HepG2 (cell line): ENCODE data around the gene HDGFL2. TPM values are rescaled to one million over a fixed set of nuclear protein-coding genes. Genes with fewer than 3 reads are reported as not detected.

Experiments
- ATAC-seq: fragments of 200-7000 bp; cut with Tn5 transposase; 3 replicates; pipeline ENCODE4 v1.9.1; 2020; ENCODE audit warnings: mild to moderate bottlenecking, moderate library complexity
- BruUV-seq: library from RNA; stranded (reverse); fragments of 400-500 nt; replicated peaks from 2 replicates; lab custom pipeline; 2021; lab: Mats Ljungman, UMichigan
- CTCF ChIA-PET: fragments of 300-600 bp; formaldehyde crosslinking; extraction: SDS; loops from one replicate; lab custom pipeline; 2021; ENCODE audit warnings: low total read pairs, inconsistent platforms, low intra/inter-chr PET ratio; lab: Yijun Ruan, JAX
- POLR2A ChIA-PET: fragments of 350-600 bp; sonication (Branson Sonifier 250); formaldehyde crosslinking; loops from one replicate; lab custom pipeline; 2020; ENCODE audit warnings: antibody characterized with exemption, inconsistent platforms; lab: Yijun Ruan, JAX
- DNase-seq: peaks from one replicate; pipeline ENCODE4 v3.0.0-alpha.2; 2015; ENCODE audit warnings: low spot score
- FAIRE-seq: peaks from 3 replicates; lab custom pipeline; 2011; peaks lifted over from hg19 to GRCh38; lab: Jason Lieb, UNC
- H2AFZ ChIP-seq: one replicate; pipeline ENCODE4 v1.6.1; 2011; ENCODE audit warnings: low read length, inconsistent platforms
- H3K27ac ChIP-seq: fragments of 300-600 bp; 3 replicates; pipeline ENCODE4 v1.8.0; 2011; ENCODE audit warnings: mixed run types, mild to moderate bottlenecking, mixed read lengths, low read length, inconsistent platforms; ENCODE audit not compliant: insufficient read depth; ENCODE audit errors: extremely low read length
- H3K27me3 ChIP-seq, 2 experiments: fragments of 200-600 bp in 1 of 2; 2 replicates in 1 of 2; 3 replicates in 1 of 2; pipeline versions ENCODE4 v1.6.0 to v1.8.0; 2011; ENCODE audit warnings: low read length in 2 of 2, mild to moderate bottlenecking in 2 of 2, moderate library complexity in 2 of 2, inconsistent platforms in 1 of 2; ENCODE audit not compliant: insufficient read depth in 2 of 2, control insufficient read depth in 1 of 2
- H3K36me3 ChIP-seq, 2 experiments: fragments of 200-600 bp in 1 of 2; replicated peaks in 1 of 2; 2 replicates in 1 of 2; 3 replicates in 1 of 2; pipeline versions ENCODE4 v1.5.1 to v1.8.0; 2011; ENCODE audit warnings: low read length in 2 of 2, inconsistent platforms in 1 of 2; ENCODE audit not compliant: insufficient read depth in 2 of 2, control insufficient read depth in 1 of 2
- H3K4me1 ChIP-seq: 2 replicates; pipeline ENCODE4 v1.5.1; 2012; ENCODE audit warnings: low read length, inconsistent platforms; ENCODE audit not compliant: insufficient read depth
- H3K4me2 ChIP-seq: 2 replicates; pipeline ENCODE4 v1.6.0; 2011; ENCODE audit warnings: low read depth, low read length, inconsistent platforms
- H3K4me3 ChIP-seq, 3 experiments: fragments of 200-600 bp in 1 of 3; sonication (generic), shearing (Covaris generic) in 1 of 3; replicated peaks in 1 of 3; 2 replicates each; pipeline ENCODE4 v1.5.1; 2011 to 2016; ENCODE audit warnings: low read length in 3 of 3, inconsistent platforms in 2 of 3, low read depth in 2 of 3, mild to moderate bottlenecking in 2 of 3, control low read depth in 1 of 3, mixed read lengths in 1 of 3; ENCODE audit not compliant: insufficient read depth in 1 of 3
- H3K79me2 ChIP-seq: one replicate; pipeline ENCODE4 v1.6.1; 2011; ENCODE audit warnings: low read length, inconsistent platforms; ENCODE audit not compliant: insufficient read depth
- H3K9ac ChIP-seq: 2 replicates; pipeline ENCODE4 v1.6.0; 2011; ENCODE audit warnings: mild to moderate bottlenecking, low read depth, low read length, inconsistent platforms; ENCODE audit not compliant: insufficient read depth
- H3K9me3 ChIP-seq: 2 replicates; pipeline ENCODE4 v1.5.1; 2012; ENCODE audit warnings: mild to moderate bottlenecking, low read length
- H4K20me1 ChIP-seq: 2 replicates; pipeline ENCODE4 v1.6.0; 2011; ENCODE audit warnings: inconsistent platforms, mild to moderate bottlenecking, low read length, moderate library complexity; ENCODE audit not compliant: insufficient read depth
- ADNP ChIP-seq: sonication (generic); formaldehyde crosslinking; IDR thresholded peaks from 2 replicates; pipeline ENCODE4 v1.4.0; 2020; ENCODE audit warnings: missing genetic modification reagents
- CEBPB ChIP-seq: IDR thresholded peaks from 2 replicates; pipeline ENCODE4 v1.6.1; 2011; ENCODE audit warnings: low read depth, low read length, improper control_type of control experiment, borderline replicate concordance
- CEBPG ChIP-seq: IDR thresholded peaks from 2 replicates; pipeline ENCODE4 v1.6.1; 2016
- CHD4 ChIP-seq: fragments of 200-600 bp; sonication (generic); IDR thresholded peaks from 2 replicates; pipeline ENCODE4 v1.7.0; 2017; ENCODE audit warnings: mild to moderate bottlenecking, low read length, borderline replicate concordance
- FOXP4 ChIP-seq: sonication (generic); formaldehyde crosslinking; IDR thresholded peaks from 2 replicates; pipeline ENCODE4 v1.4.0; 2020; ENCODE audit warnings: missing genetic modification reagents
- MYNN ChIP-seq: sonication (generic); formaldehyde crosslinking; IDR thresholded peaks from 2 replicates; pipeline ENCODE4 v1.4.0; 2020; ENCODE audit warnings: mild to moderate bottlenecking, low read depth, missing genetic modification reagents
- PPARG ChIP-seq: conservative IDR thresholded peaks from 2 replicates; pipeline ENCODE4 v1.6.1; 2016; ENCODE audit warnings: missing biosample characterization, missing genetic modification reagents
- ZMYM3 ChIP-seq: sonication (generic); formaldehyde crosslinking; IDR thresholded peaks from 2 replicates; pipeline ENCODE4 v1.5.1; 2020; ENCODE audit warnings: mild to moderate bottlenecking, missing genetic modification reagents
- ZNF629 ChIP-seq: sonication (generic); formaldehyde crosslinking; conservative IDR thresholded peaks from 2 replicates; pipeline ENCODE4 v1.5.0; 2020; ENCODE audit warnings: missing genetic modification reagents
- WGBS: methylation state at CpG from one replicate; pipeline ENCODE4 v1.1.6; 2017; ENCODE audit warnings: low lambda C conversion rate; 5-methylcytosine and 5-hydroxymethylcytosine counted together
- in situ Hi-C: cut with HindIII; loops from 2 replicates; pipeline ENCODE4 v1.10.0; 2017; ENCODE audit warnings: low pct_unique_long_range_greater_than_20kb; ENCODE audit not compliant: extremely low pct_ligation_motif_present
- intact Hi-C: fragments of 100-400 bp; cut with micrococcal nuclease; formaldehyde crosslinking; loops from one replicate; pipeline ENCODE4 v1.10.0; 2022; ENCODE audit not compliant: unreplicated experiment
- polyA plus RNA-seq, 8 experiments: library from polyadenylated mRNA; depleted of rRNA in 3 of 8; stranded (reverse) in 7 of 8; unstranded in 1 of 8; fragments of >200 nt; fragmentation: Illumina TruSeq in 4 of 8; extraction: Trizol in 4 of 8; gene quantifications; 2 replicates each; pipeline versions ENCODE4 v1.2.1 to v1.2.3, GENCODE V29; 2011 to 2016; ENCODE audit warnings: low read depth in 4 of 8, missing spikeins in 1 of 8, mixed read lengths in 1 of 8; ENCODE audit not compliant: insufficient read depth in 1 of 8
- total RNA-seq, 5 experiments: library from RNA; depleted of rRNA; stranded (reverse); fragments of >200 nt; fragmentation: Illumina TruSeq; extraction: Trizol; gene quantifications; 2 replicates each; pipeline ENCODE4 v1.2.3, GENCODE V29; 2016; ENCODE audit warnings: low read depth in 1 of 5

Gene HDGFL2
- total and polyA plus RNA-seq, 2 of the 13 experiments (the other 11 are each of a cell fraction or from before 2014, with no cell fraction given) = 20.0 to 51.1 TPM

GRCh38 chr19:4516199-4516938, 44.3 kb downstream of the HDGFL2 start:
- Histone ChIP-seq H3K4me1 (peaks cover 41% of the 10 kb centered on the region), H3K79me2 (no peaks in the 10 kb centered on the region), H3K9ac (no peak overlapping the region), H4K20me1 (no peaks in the 10 kb centered on the region), H3K9me3 (no peaks in the 10 kb centered on the region), H3K4me2 (no peak overlapping the region), H3K27ac (no peak overlapping the region), H2AFZ (no peak overlapping the region), H3K36me3 (no peaks in the 10 kb centered on the region), H3K27me3 (no peaks in the 10 kb centered on the region), H3K4me3 (no peak overlapping the region)
- no peak for FAIRE-seq
- ChIA-PET POLR2A (interaction anchor here (0.5 kb wide), 1 partner anchor 261 kb away, joined by 4 read pairs; no protein-coding TSS in a partner anchor), CTCF (no interaction called here)
- TF ChIP-seq FOXP4 (CRISPR knock-in tag) (no peak), ZMYM3 (CRISPR knock-in tag) (peak; percentile 45; the same call in 1 of the 2 replicates), MYNN (CRISPR knock-in tag) (no peak), ZNF629 (CRISPR knock-in tag) (peak; percentile 92), ADNP (peak; percentile 49; the same call in 1 of the 2 replicates), CEBPB (peak; percentile 84; the same call in 1 of the 2 replicates), CEBPG (CRISPR knock-in tag) (0 out of 2 replicates have a peak, but pooled peaks have one; percentile 6), PPARG (CRISPR knock-in tag) (no peak), CHD4 (peak; percentile 84)
- no peak for DNase-seq
- no peak for ATAC-seq
- in situ Hi-C loops (no loop called here), intact Hi-C loops (no loop called here)
- no TSS peak for BruUV-seq
- WGBS = 77% methylated on average over 12 of the region's 14 CpGs
